Thyroid gland (tissue), 4 donors: ENCODE measurements around the gene REC8.

Source experiments
- CTCF ChIP-seq, 6 experiments: fragments of 200-600 bp in 3 of 6; fragments of 450-650 bp in 3 of 6; sonication (generic) in 3 of 6; IDR thresholded peaks; one replicate each; pipeline ENCODE4 v1.5.1; 2016 to 2019; ENCODE audit warnings: antibody characterized with exemption in 6 of 6, mild to moderate bottlenecking in 2 of 6, inconsistent platforms in 1 of 6, moderate library complexity in 1 of 6
- POLR2A ChIP-seq, 2 donors: fragments of 450-650 bp; IDR thresholded peaks; one replicate each; pipeline ENCODE4 v1.6.1; 2017; ENCODE audit warnings: antibody characterized with exemption in 2 of 2, mild to moderate bottlenecking in 2 of 2, moderate library complexity in 1 of 2

- TF ChIP-seq CTCF (IDR thresholded peaks at IDR 0.05) (no peak), POLR2A (IDR thresholded peaks at IDR 0.05) (no peak)
These were observed 10.4 kb downstream of the REC8 start for GRCh38 chr14:24182110-24182882.
